Fibroblast of lung (primary cell): Measurements from ENCODE around the gene PVR. TPM values are rescaled to one million over a fixed set of nuclear protein-coding genes. Genes with fewer than 3 reads are reported as not detected.
"Not testable (repeated sequence)": the region's sequence is repeated elsewhere in the genome, so short reads cannot be mapped to it uniquely, and the experiment has no call there.

Experiments used
- DNase-seq, 2 donors: peaks; one replicate each; pipeline versions ENCODE4 v3.0.0 to v3.0.0-alpha.2; 2010; ENCODE audit warnings: low read depth in 2 of 2
- H2AFZ ChIP-seq: 2 replicates; pipeline ENCODE4 v1.5.1; 2012; ENCODE audit warnings: low read length, control low read depth, inconsistent platforms
- H3K27ac ChIP-seq: 2 replicates; pipeline ENCODE4 v1.5.1; 2011; ENCODE audit warnings: low read length, control low read depth; ENCODE audit not compliant: insufficient read depth
- H3K27me3 ChIP-seq: 2 replicates; pipeline ENCODE4 v1.5.1; 2011; ENCODE audit warnings: mild to moderate bottlenecking, low read length; ENCODE audit not compliant: control insufficient read depth, insufficient read depth
- H3K36me3 ChIP-seq: 2 replicates; pipeline ENCODE4 v1.5.1; 2011; ENCODE audit warnings: low read length; ENCODE audit not compliant: control insufficient read depth, insufficient read depth
- H3K4me1 ChIP-seq: 2 replicates; pipeline ENCODE4 v1.5.1; 2011; ENCODE audit warnings: low read length; ENCODE audit not compliant: control insufficient read depth, insufficient read depth; ENCODE audit errors: extremely low read depth
- H3K4me2 ChIP-seq: 2 replicates; pipeline ENCODE4 v1.5.1; 2011; ENCODE audit warnings: low read length, control low read depth; ENCODE audit not compliant: insufficient read depth; ENCODE audit errors: extremely low read depth
- H3K4me3 ChIP-seq, 4 experiments: fragments of 200-600 bp in 1 of 4; sonication (generic) in 1 of 4; replicated peaks in 1 of 4; 2 replicates each; pipeline ENCODE4 v1.5.1; 2011 to 2016; ENCODE audit warnings: low read length in 4 of 4, low read depth in 3 of 4, mild to moderate bottlenecking in 3 of 4, control low read depth in 2 of 4, inconsistent platforms in 1 of 4, mixed read lengths in 1 of 4; ENCODE audit not compliant: insufficient read depth in 1 of 4; ENCODE audit errors: control extremely low read depth in 1 of 4
- H3K79me2 ChIP-seq: 2 replicates; pipeline ENCODE4 v1.5.1; 2012; ENCODE audit warnings: mild to moderate bottlenecking, low read length, inconsistent platforms; ENCODE audit not compliant: control insufficient read depth, insufficient read depth
- H3K9ac ChIP-seq: 2 replicates; pipeline ENCODE4 v1.5.1; 2011; ENCODE audit warnings: mild to moderate bottlenecking, low read length, control low read depth; ENCODE audit not compliant: insufficient read depth
- H3K9me3 ChIP-seq: 2 replicates; pipeline ENCODE4 v1.5.1; 2012; ENCODE audit warnings: low read depth, low read length; ENCODE audit not compliant: control insufficient read depth, insufficient read depth
- H4K20me1 ChIP-seq: 2 replicates; pipeline ENCODE4 v1.5.1; 2011; ENCODE audit warnings: low read length; ENCODE audit not compliant: control insufficient read depth, insufficient read depth; ENCODE audit errors: extremely low read depth
- EZH2 ChIP-seq: IDR thresholded peaks from 2 replicates; pipeline ENCODE4 v1.5.1; 2012; ENCODE audit warnings: low read length, control low read depth, mild to moderate bottlenecking; ENCODE audit errors: missing control alignments
- polyA plus RNA-seq, 2 donors: library from polyadenylated mRNA; depleted of rRNA in 1 of 2; stranded (reverse) in 1 of 2; unstranded in 1 of 2; fragments of >200 nt; gene quantifications; 2 replicates each; pipeline ENCODE4 v1.2.1, GENCODE V29; 2011 to 2012; ENCODE audit warnings: missing spikeins in 1 of 2
- total RNA-seq: library from RNA; depleted of rRNA; stranded (reverse); fragments of >200 nt; gene quantifications from 2 replicates; pipeline ENCODE4 v1.2.1, GENCODE V29; 2014
- TF ChIP-seq, protein P1 (sequence below), 2 donors: IDR thresholded peaks in 1 of 2; conservative IDR thresholded peaks in 1 of 2; 1 replicate in 1 of 2; 2 replicates in 1 of 2; pipeline ENCODE4 v1.5.1; 2011 to 2012; ENCODE audit warnings: low read length in 2 of 2, control low read depth in 1 of 2, inconsistent platforms in 1 of 2, low read depth in 1 of 2, mild to moderate bottlenecking in 1 of 2

Gene PVR
- total and polyA plus RNA-seq, 2 donors (not counting 1 experiment from before 2014, with no cell fraction given) = 229 to 230 TPM

DNA sequence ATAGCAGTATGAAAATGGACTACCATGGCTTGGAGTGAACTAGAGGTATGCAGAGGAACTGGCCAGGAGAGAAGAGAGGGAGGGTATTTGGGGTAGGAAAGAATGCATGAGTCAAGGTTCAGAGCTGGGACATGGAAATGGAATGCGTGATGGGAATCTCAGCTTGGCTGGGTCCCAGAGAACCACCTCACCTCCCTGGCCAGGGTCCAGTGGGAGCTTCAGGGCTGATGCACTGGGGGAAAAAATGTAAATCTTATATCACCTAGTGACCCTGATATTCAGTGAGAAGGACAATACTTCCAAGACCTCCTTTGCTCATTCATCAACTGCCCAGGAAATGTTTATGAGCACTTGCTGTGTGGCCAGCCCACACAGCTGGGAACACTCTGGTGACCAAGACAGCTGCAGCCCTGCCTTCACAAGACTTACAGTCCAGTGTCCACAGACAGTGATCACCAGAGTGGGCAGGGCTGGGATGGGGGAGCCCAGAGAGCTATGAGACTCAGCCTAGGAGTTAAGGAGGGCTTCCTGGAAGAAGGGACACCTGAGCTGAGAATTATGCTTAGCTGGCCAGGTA is 17.6 kb upstream of the PVR start:
- H3K4me3 ChIP-seq = no peak overlapping the region
- TF ChIP-seq, protein P1, sequence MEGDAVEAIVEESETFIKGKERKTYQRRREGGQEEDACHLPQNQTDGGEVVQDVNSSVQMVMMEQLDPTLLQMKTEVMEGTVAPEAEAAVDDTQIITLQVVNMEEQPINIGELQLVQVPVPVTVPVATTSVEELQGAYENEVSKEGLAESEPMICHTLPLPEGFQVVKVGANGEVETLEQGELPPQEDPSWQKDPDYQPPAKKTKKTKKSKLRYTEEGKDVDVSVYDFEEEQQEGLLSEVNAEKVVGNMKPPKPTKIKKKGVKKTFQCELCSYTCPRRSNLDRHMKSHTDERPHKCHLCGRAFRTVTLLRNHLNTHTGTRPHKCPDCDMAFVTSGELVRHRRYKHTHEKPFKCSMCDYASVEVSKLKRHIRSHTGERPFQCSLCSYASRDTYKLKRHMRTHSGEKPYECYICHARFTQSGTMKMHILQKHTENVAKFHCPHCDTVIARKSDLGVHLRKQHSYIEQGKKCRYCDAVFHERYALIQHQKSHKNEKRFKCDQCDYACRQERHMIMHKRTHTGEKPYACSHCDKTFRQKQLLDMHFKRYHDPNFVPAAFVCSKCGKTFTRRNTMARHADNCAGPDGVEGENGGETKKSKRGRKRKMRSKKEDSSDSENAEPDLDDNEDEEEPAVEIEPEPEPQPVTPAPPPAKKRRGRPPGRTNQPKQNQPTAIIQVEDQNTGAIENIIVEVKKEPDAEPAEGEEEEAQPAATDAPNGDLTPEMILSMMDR (conservative IDR thresholded peaks at IDR 0.05 in 1 of 2, IDR thresholded peaks at IDR 0.05 in 1 of 2; ENCODE audit: low read depth in 1 of 2, low read length in 2 of 2) = no peak
- no peak for TF ChIP-seq EZH2
- H4K20me1 ChIP-seq = no peaks in the 10 kb centered on the region
- H2AFZ ChIP-seq = no peak overlapping the region
- no peaks in the 10 kb centered on the region for H3K79me2 ChIP-seq
- peak; percentile 86 to 98 for DNase-seq
- H3K9ac ChIP-seq = no peak overlapping the region
- no peaks in the 10 kb centered on the region for H3K36me3 ChIP-seq
- H3K4me2 ChIP-seq = no peak overlapping the region
- H3K9me3 ChIP-seq = no peaks in the 10 kb centered on the region
- no peaks in the 10 kb centered on the region for H3K27me3 ChIP-seq
- peak overlapping the region; percentile 66 for H3K27ac ChIP-seq
- H3K4me1 ChIP-seq = peaks cover 4% of the 10 kb centered on the region

DNA sequence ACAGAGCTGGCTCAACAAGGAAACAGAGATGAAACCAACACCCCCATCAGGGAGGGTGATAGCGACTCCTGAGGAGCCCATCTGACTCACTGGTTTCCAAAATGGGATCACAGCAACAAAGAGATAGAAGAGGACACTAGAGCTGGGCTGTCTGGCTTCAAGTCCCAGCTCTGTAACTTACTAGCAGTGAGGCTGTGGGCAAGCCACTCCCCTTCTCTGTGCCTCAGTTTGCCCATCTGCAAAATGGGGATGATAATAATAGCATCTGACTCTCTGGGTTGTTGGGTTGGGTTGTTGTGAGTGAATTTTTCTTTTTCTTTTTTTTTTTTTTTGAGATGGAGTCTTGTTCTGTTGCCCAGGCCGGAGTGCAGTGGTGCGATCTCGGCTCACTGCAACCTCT is 16.1 kb upstream of the PVR start:
- H3K9ac ChIP-seq = no peak overlapping the region
- DNase-seq = no peak

DNA sequence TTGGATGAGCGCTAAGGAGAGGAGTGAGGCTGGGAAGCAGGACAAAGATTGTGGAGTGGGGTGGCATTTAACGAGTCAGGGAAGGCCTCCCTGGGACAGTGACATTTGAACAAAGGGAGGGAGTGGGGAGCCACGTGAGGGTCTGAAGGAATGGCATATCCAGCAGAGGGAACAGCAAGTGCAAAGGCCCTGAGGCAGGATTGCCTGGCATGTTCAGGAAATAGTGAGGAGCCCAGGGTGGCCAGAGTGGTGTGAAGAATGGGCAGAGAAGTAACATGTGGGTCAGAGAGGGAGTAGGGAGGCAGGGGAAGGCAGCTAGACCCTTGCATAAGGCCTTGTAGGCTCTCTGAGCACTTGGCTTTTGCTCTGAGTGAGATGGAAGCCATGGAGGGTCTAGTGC is 14.9 kb upstream of the PVR start:
- no peaks in the 10 kb centered on the region for H3K79me2 ChIP-seq
- no peak for DNase-seq
- H3K4me3 ChIP-seq = no peak overlapping the region
- TF ChIP-seq, protein P1 (conservative IDR thresholded peaks at IDR 0.05 in 1 of 2, IDR thresholded peaks at IDR 0.05 in 1 of 2; ENCODE audit: low read depth in 1 of 2, low read length in 2 of 2) = no peak
- no peak for TF ChIP-seq EZH2
- H3K4me2 ChIP-seq = no peak overlapping the region
- peaks cover 2% of the 10 kb centered on the region for H3K4me1 ChIP-seq
- H3K9ac ChIP-seq = no peak overlapping the region
- H3K27ac ChIP-seq = no peak overlapping the region
- no peaks in the 10 kb centered on the region for H3K36me3 ChIP-seq
- H4K20me1 ChIP-seq = no peaks in the 10 kb centered on the region
- H3K27me3 ChIP-seq = no peaks in the 10 kb centered on the region
- H3K9me3 ChIP-seq = no peaks in the 10 kb centered on the region
- H2AFZ ChIP-seq = no peak overlapping the region

More for the DNA sequence above, 16.1 kb upstream of the PVR start:
- TF ChIP-seq EZH2 = no peak
- TF ChIP-seq, protein P1 (conservative IDR thresholded peaks at IDR 0.05 in 1 of 2, IDR thresholded peaks at IDR 0.05 in 1 of 2; ENCODE audit: low read depth in 1 of 2, low read length in 2 of 2) = no peak
- H3K4me2 ChIP-seq = no peak overlapping the region
- H4K20me1 ChIP-seq = no peaks in the 10 kb centered on the region
- H3K9me3 ChIP-seq = no peaks in the 10 kb centered on the region
- H3K4me3 ChIP-seq = no peak overlapping the region
- no peaks in the 10 kb centered on the region for H3K27me3 ChIP-seq
- H3K36me3 ChIP-seq = no peaks in the 10 kb centered on the region
- H3K4me1 ChIP-seq = peaks cover 4% of the 10 kb centered on the region
- H3K79me2 ChIP-seq = no peaks in the 10 kb centered on the region
- H2AFZ ChIP-seq = no peak overlapping the region
- H3K27ac ChIP-seq = no peak overlapping the region

DNA sequence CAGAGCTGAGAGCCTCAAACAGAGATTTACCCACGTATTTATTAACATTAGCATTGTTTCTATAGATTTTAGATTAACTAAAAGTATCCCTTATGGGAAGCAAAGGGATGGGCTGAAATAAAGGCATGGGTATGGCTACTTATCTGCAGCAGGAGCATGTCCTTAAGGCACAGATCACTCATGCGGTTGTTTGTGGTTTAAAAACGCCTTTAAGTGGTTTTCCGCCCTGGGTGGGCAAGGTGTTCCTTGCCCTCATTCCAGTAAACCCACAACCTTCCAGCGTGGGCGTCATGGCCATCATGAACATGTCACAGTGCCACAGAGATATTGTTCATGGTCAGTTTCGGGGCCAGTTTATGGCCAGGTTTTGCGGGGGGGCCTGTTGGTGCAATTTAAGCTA is 12.1 kb upstream of the PVR start:
- not testable (repeated sequence) for H3K4me2 ChIP-seq, H3K4me3 ChIP-seq, H3K79me2 ChIP-seq, H3K27me3 ChIP-seq, H3K36me3 ChIP-seq, H3K9me3 ChIP-seq, H4K20me1 ChIP-seq, H3K9ac ChIP-seq, H3K27ac ChIP-seq, H2AFZ ChIP-seq
- peak in 1 of 2 donors; percentile 51 for DNase-seq
- H3K4me1 ChIP-seq = peaks cover 12% of the 10 kb centered on the region

DNA sequence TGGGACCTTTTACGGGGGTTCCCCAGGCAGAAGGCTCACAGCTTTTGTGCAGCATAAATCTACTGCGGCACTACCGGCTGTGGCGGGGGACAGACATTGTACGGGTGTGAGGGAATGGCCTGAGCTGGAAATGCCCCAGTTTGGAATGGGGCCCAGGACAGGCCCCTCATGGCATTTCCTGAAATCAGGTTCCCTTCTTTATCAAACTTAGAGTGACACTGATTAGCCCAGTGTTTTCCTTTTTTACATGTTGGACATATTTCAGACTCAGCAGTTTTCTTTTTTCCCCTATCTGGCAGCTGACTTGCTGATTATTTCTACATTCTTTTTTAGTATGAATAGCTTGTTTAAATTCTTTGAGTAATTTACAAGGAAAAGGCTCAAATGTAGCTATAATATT is 9.7 kb upstream of the PVR start:
- not testable (repeated sequence) for H4K20me1 ChIP-seq, H2AFZ ChIP-seq, H3K9me3 ChIP-seq, H3K27me3 ChIP-seq, DNase-seq, H3K4me3 ChIP-seq, H3K79me2 ChIP-seq, H3K4me2 ChIP-seq, H3K36me3 ChIP-seq, H3K27ac ChIP-seq, H3K9ac ChIP-seq
- H3K4me1 ChIP-seq = peaks cover 13% of the 10 kb centered on the region
